ENCODE data around the gene GOLGA8A.
A peak's percentile ranks its signal among the peaks of the same experiment; 100 is the strongest.
"Not testable (repeated sequence)": the region's sequence is repeated elsewhere in the genome, so short reads cannot be mapped to it uniquely, and the experiment has no call there.

GOLGA8A gene

GRCh38 chr15:34437687-34438086 lies at the start of gene GOLGA8A:
Gene GOLGA8A (minus strand): TSS chr15:34437808. CDS start chr15:34389691, 48,117 bp downstream.
- DNase-seq (ENCODE audit: low read depth), result peak; percentile 31

- no peak for DNase-seq (ENCODE audit: low read depth)
Observed at GRCh38 chr15:34483644-34484043, 46.0 kb upstream of the GOLGA8A start.

GRCh38 chr15:34481370-34481769 lies 43.8 kb upstream of the GOLGA8A start:
- DNase-seq (ENCODE audit: low read depth), result no peak

- no peak for DNase-seq (ENCODE audit: low read depth)
Observed at GRCh38 chr15:34473840-34474239, 36.2 kb upstream of the GOLGA8A start.

GRCh38 chr15:34472947-34473346 lies 35.3 kb upstream of the GOLGA8A start:
- DNase-seq (ENCODE audit: low read depth), result no peak

- DNase-seq (ENCODE audit: low read depth), result no peak
Observed at GRCh38 chr15:34470892-34471291, 33.3 kb upstream of the GOLGA8A start.

- no peak for DNase-seq (ENCODE audit: low read depth)
Observed at GRCh38 chr15:34470091-34470490, 32.5 kb upstream of the GOLGA8A start.

- no peak for DNase-seq (ENCODE audit: low read depth)
Observed at GRCh38 chr15:34461730-34462129, 24.1 kb upstream of the GOLGA8A start.

GRCh38 chr15:34460451-34460850 lies 22.8 kb upstream of the GOLGA8A start:
- DNase-seq (ENCODE audit: low read depth), result no peak

GRCh38 chr15:34456658-34457057 lies 19.1 kb upstream of the GOLGA8A start:
- no peak for DNase-seq (ENCODE audit: low read depth)

GRCh38 chr15:34442891-34443290 lies 5.3 kb upstream of the GOLGA8A start:
- DNase-seq (ENCODE audit: low read depth), result no peak

- DNase-seq (ENCODE audit: low read depth), result no peak
Observed at GRCh38 chr15:34439878-34440277, 2.3 kb upstream of the GOLGA8A start.

GRCh38 chr15:34436956-34437442 lies 609 bp downstream of the GOLGA8A start:
- DNase-seq (ENCODE audit: low read depth), result no peak

- no peak for DNase-seq (ENCODE audit: low read depth)
Observed at GRCh38 chr15:34436126-34436955, 1.3 kb downstream of the GOLGA8A start.

- no peak for DNase-seq (ENCODE audit: low read depth)
Observed at GRCh38 chr15:34435658-34436057, 1.9 kb downstream of the GOLGA8A start.

GRCh38 chr15:34434627-34435305 lies 2.8 kb downstream of the GOLGA8A start:
- DNase-seq (ENCODE audit: low read depth), result no peak

GRCh38 chr15:34433956-34434626 lies 3.5 kb downstream of the GOLGA8A start:
- DNase-seq (ENCODE audit: low read depth), result not testable (repeated sequence)

GRCh38 chr15:34430642-34431041 lies 7.0 kb downstream of the GOLGA8A start:
- DNase-seq (ENCODE audit: low read depth), result not testable (repeated sequence)

GRCh38 chr15:34423425-34424090 lies 14.1 kb downstream of the GOLGA8A start:
- not testable (repeated sequence) for DNase-seq (ENCODE audit: low read depth)

- DNase-seq (ENCODE audit: low read depth), result not testable (repeated sequence)
Observed at GRCh38 chr15:34420953-34421352, 16.7 kb downstream of the GOLGA8A start.

GRCh38 chr15:34418435-34418834 lies 19.2 kb downstream of the GOLGA8A start:
- DNase-seq (ENCODE audit: low read depth), result not testable (repeated sequence)

GRCh38 chr15:34409511-34409910 lies 28.1 kb downstream of the GOLGA8A start:
- DNase-seq (ENCODE audit: low read depth), result not testable (repeated sequence)

Measured in fibroblast of the conjunctiva (primary cell).